PFSK-1 (cell line): Measurements from ENCODE around the gene PSMB1. TPM values are rescaled to one million over a fixed set of nuclear protein-coding genes. Genes with fewer than 3 reads are reported as not detected.

Source experiments
- FOXP2 ChIP-seq: optimal IDR thresholded peaks from 2 replicates; pipeline ENCODE3; 2011; ENCODE audit warnings: borderline replicate concordance, control low read depth, inconsistent platforms; ENCODE audit not compliant: insufficient read depth; ENCODE audit errors: extremely low read length, extremely low read depth
- POLR2AphosphoS5 ChIP-seq: IDR thresholded peaks from 2 replicates; pipeline ENCODE4 v1.6.1; 2012; ENCODE audit warnings: low read depth, mild to moderate bottlenecking, control low read depth, low read length, moderate library complexity
- REST ChIP-seq, 2 experiments: IDR thresholded peaks; 2 replicates each; pipeline versions ENCODE4 v1.6.1 to v1.8.0; 2011 to 2012; ENCODE audit warnings: low read depth in 2 of 2, low read length in 2 of 2, control low read depth in 1 of 2, inconsistent platforms in 1 of 2, mild to moderate bottlenecking in 1 of 2, moderate library complexity in 1 of 2; ENCODE audit not compliant: insufficient read depth in 1 of 2
- SIN3A ChIP-seq: IDR thresholded peaks from 2 replicates; pipeline ENCODE4 v1.6.1; 2012; ENCODE audit warnings: mild to moderate bottlenecking, low read length, moderate library complexity, borderline replicate concordance; ENCODE audit not compliant: insufficient read depth
- TAF1 ChIP-seq: IDR thresholded peaks from 2 replicates; pipeline ENCODE4 v1.6.1; 2012; ENCODE audit warnings: low read length, control low read depth, borderline replicate concordance; ENCODE audit not compliant: insufficient read depth
- polyA plus RNA-seq: library from polyadenylated mRNA; unstranded; fragments of >200 nt; gene quantifications from one replicate; pipeline ENCODE4 v1.2.1, GENCODE V29; 2012; ENCODE audit warnings: low read depth, missing spikeins; ENCODE audit not compliant: insufficient read length

The PSMB1 gene
- 281 TPM for polyA plus RNA-seq

DNA sequence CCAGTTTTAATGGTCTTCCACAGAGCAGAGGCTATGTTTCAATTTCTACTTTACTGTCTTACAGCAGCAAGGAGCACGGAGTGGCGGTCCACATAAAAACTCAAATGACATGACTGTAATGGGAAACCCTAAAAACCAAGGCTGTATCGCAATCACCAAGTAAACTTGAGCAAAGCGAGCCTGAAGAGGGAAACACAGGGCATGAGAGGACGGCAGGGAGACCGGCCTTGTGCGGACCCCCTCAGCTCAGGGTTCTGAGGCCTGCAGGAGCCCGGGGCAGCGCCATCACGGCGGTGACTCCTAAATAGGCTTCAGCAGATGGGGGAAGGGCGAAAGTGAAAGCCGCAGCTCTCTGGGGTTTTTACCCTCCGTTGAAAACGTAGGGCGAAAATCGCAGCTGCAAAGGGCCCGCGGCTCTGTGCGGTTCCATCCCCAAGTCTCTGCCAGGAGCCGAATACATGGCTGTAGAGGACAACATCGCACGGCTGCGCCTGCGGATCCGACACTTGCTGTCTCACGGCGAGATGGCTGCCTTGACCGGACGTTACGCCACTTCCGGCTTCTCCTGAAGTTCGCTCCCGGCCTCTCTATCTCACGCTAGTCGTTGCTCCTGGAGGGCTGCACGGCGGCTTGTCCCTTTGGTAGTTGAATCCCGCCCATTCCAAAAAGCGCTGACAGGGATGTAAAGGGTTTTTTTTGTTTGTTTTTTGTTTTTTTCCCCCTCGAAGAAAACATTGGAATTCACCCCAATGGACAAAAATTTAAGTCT lies at the start of gene PSMB1:
TSS of gene PSMB1 (minus strand) at position 543 of the 769 bp plus-strand sequence. CDS start at position 478, 65 bp downstream.
- TF ChIP-seq POLR2AphosphoS5 (peak; percentile 97), TAF1 (peak; percentile 95), SIN3A (peak; percentile 89; the same call in 1 of the 2 replicates), REST (IDR thresholded peaks at IDR 0.05; ENCODE audit: insufficient read depth in 1 of 2, low read depth in 2 of 2, low read length in 2 of 2) (peak in 1 of 2 experiments; percentile 34; a peak in 1 of 4 replicates), FOXP2 (peak; percentile 58)

GRCh38 chr6:170597278-170597677 lies 44.2 kb upstream of the PSMB1 start:
- TF ChIP-seq POLR2AphosphoS5 (no peak), FOXP2 (no peak)

DNA sequence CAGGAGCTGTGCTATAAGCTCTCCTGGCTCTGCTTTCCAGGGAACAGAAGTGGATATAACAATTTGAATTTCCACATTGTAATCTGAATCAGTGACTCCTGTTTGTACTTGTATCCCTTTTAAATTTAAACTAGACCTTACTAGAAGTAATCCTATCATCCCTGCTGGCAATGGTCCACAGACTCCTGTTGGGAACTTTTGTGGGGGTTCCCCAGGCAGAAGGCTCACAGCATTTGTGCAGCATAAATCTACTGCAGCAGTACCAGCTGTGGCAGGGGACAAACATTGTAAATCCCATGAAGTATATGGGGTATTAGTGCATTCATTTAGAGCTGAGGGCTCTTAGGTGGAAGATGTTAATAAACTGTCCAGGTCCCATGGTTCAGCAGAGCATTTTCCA lies 43.3 kb upstream of the PSMB1 start:
- TF ChIP-seq FOXP2 (no peak), TAF1 (no peak), POLR2AphosphoS5 (no peak)

DNA sequence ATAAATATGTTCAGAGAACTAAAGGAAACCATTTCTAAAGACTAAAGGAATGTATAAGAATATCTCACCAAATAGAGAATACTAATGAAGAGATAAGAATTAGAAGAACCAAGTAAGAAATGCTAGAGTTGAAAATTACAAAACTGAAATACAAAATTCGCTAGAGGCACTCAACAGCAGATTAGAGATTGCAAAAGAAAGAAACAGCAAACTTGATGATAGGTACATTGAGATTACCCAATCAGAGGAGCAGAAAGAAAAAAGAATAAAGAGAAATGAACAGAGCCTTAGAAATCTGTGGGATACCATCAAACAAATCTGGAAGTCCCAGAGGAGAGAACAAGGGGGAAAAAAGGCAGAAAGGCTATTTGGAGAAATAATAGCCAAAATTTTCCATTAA lies 37.6 kb upstream of the PSMB1 start:
- no peak for TF ChIP-seq SIN3A
- no peak for TF ChIP-seq TAF1
- no peak for TF ChIP-seq POLR2AphosphoS5
- TF ChIP-seq FOXP2, result no peak
- no peak for TF ChIP-seq REST (IDR thresholded peaks at IDR 0.05; ENCODE audit: insufficient read depth in 1 of 2, low read depth in 2 of 2, low read length in 2 of 2)

- TF ChIP-seq FOXP2, result no peak
- no peak for TF ChIP-seq TAF1
- TF ChIP-seq POLR2AphosphoS5, result no peak
- no peak for TF ChIP-seq SIN3A
- TF ChIP-seq REST (IDR thresholded peaks at IDR 0.05; ENCODE audit: insufficient read depth in 1 of 2, low read depth in 2 of 2, low read length in 2 of 2), result no peak
Observed at GRCh38 chr6:170584954-170585498, 31.9 kb upstream of the PSMB1 start.

DNA sequence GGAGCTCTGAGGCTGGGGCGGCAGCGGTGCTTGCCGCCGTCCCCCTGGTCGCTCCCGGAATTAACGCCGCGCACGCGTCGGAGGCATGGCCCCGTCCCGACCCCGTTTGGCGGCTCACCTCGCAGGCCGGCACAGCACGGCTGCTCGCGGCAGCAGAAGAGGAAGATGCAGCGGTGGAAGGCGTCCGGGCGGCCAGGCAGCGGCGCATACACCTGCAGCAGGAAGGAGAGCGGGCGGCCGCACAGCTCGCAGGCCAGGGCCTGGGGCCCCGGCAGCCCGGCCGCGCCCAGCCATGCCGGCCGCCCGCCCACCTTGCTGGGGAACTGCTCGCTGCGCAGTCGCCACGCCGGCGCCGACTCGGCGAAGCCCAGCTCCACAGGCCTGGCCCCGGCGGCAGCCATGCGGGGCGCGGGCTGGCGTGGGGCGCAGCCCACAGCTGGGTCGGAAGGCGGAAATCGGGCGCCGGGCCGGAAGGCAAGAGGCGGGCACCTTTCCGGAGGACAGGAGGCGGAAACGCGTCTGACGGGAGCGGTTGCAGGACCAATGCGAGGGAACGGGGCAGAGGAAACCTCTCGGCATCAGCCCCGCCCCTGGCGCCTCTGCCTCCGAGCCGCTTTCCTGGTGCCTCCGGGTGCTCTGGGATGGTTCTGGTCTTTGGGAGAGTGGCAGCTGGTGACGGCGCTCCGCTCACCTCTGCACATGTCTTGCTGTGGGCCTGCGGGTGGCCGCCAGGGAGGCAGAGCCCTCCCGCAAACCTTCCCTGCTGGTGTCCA lies 31.3 kb upstream of the PSMB1 start, which contains the start of gene PDCD2:
TSS of gene PDCD2 (minus strand) at position 457 of the 773 bp plus-strand sequence. CDS start at position 401, 56 bp downstream.
- peak; percentile 90 for TF ChIP-seq POLR2AphosphoS5
- TF ChIP-seq FOXP2, result peak; percentile 91
- peak; percentile 86 for TF ChIP-seq TAF1
- TF ChIP-seq SIN3A, result no peak
- TF ChIP-seq REST (IDR thresholded peaks at IDR 0.05; ENCODE audit: insufficient read depth in 1 of 2, low read depth in 2 of 2, low read length in 2 of 2), result no peak
